Fibroblast of lung (primary cell): ENCODE data around the gene PEX6. TPM values are rescaled to one million over a fixed set of nuclear protein-coding genes. Genes with fewer than 3 reads are reported as not detected.

Experiments used
- DNase-seq, 2 donors: peaks; one replicate each; pipeline versions ENCODE4 v3.0.0 to v3.0.0-alpha.2; 2010; ENCODE audit warnings: low read depth in 2 of 2
- H2AFZ ChIP-seq: 2 replicates; pipeline ENCODE4 v1.5.1; 2012; ENCODE audit warnings: low read length, control low read depth, inconsistent platforms
- H3K27ac ChIP-seq: 2 replicates; pipeline ENCODE4 v1.5.1; 2011; ENCODE audit warnings: low read length, control low read depth; ENCODE audit not compliant: insufficient read depth
- H3K27me3 ChIP-seq: 2 replicates; pipeline ENCODE4 v1.5.1; 2011; ENCODE audit warnings: mild to moderate bottlenecking, low read length; ENCODE audit not compliant: control insufficient read depth, insufficient read depth
- H3K36me3 ChIP-seq: 2 replicates; pipeline ENCODE4 v1.5.1; 2011; ENCODE audit warnings: low read length; ENCODE audit not compliant: control insufficient read depth, insufficient read depth
- H3K4me1 ChIP-seq: 2 replicates; pipeline ENCODE4 v1.5.1; 2011; ENCODE audit warnings: low read length; ENCODE audit not compliant: control insufficient read depth, insufficient read depth; ENCODE audit errors: extremely low read depth
- H3K4me2 ChIP-seq: 2 replicates; pipeline ENCODE4 v1.5.1; 2011; ENCODE audit warnings: low read length, control low read depth; ENCODE audit not compliant: insufficient read depth; ENCODE audit errors: extremely low read depth
- H3K4me3 ChIP-seq, 4 experiments: fragments of 200-600 bp in 1 of 4; sonication (generic) in 1 of 4; replicated peaks in 1 of 4; 2 replicates each; pipeline ENCODE4 v1.5.1; 2011 to 2016; ENCODE audit warnings: low read length in 4 of 4, low read depth in 3 of 4, mild to moderate bottlenecking in 3 of 4, control low read depth in 2 of 4, inconsistent platforms in 1 of 4, mixed read lengths in 1 of 4; ENCODE audit not compliant: insufficient read depth in 1 of 4; ENCODE audit errors: control extremely low read depth in 1 of 4
- H3K79me2 ChIP-seq: 2 replicates; pipeline ENCODE4 v1.5.1; 2012; ENCODE audit warnings: mild to moderate bottlenecking, low read length, inconsistent platforms; ENCODE audit not compliant: control insufficient read depth, insufficient read depth
- H3K9ac ChIP-seq: 2 replicates; pipeline ENCODE4 v1.5.1; 2011; ENCODE audit warnings: mild to moderate bottlenecking, low read length, control low read depth; ENCODE audit not compliant: insufficient read depth
- H3K9me3 ChIP-seq: 2 replicates; pipeline ENCODE4 v1.5.1; 2012; ENCODE audit warnings: low read depth, low read length; ENCODE audit not compliant: control insufficient read depth, insufficient read depth
- H4K20me1 ChIP-seq: 2 replicates; pipeline ENCODE4 v1.5.1; 2011; ENCODE audit warnings: low read length; ENCODE audit not compliant: control insufficient read depth, insufficient read depth; ENCODE audit errors: extremely low read depth
- CTCF ChIP-seq, 2 donors: IDR thresholded peaks in 1 of 2; conservative IDR thresholded peaks in 1 of 2; 1 replicate in 1 of 2; 2 replicates in 1 of 2; pipeline ENCODE4 v1.5.1; 2011 to 2012; ENCODE audit warnings: low read length in 2 of 2, control low read depth in 1 of 2, inconsistent platforms in 1 of 2, low read depth in 1 of 2, mild to moderate bottlenecking in 1 of 2
- EZH2 ChIP-seq: IDR thresholded peaks from 2 replicates; pipeline ENCODE4 v1.5.1; 2012; ENCODE audit warnings: low read length, control low read depth, mild to moderate bottlenecking; ENCODE audit errors: missing control alignments
- polyA plus RNA-seq, 2 donors: library from polyadenylated mRNA; depleted of rRNA in 1 of 2; stranded (reverse) in 1 of 2; unstranded in 1 of 2; fragments of >200 nt; gene quantifications; 2 replicates each; pipeline ENCODE4 v1.2.1, GENCODE V29; 2011 to 2012; ENCODE audit warnings: missing spikeins in 1 of 2
- total RNA-seq: library from RNA; depleted of rRNA; stranded (reverse); fragments of >200 nt; gene quantifications from 2 replicates; pipeline ENCODE4 v1.2.1, GENCODE V29; 2014

PEX6 gene
- total and polyA plus RNA-seq, 2 donors (not counting 1 experiment from before 2014, with no cell fraction given) = 5.3 to 49.2 TPM

GRCh38 chr6:42935322-42935721 lies 43.7 kb downstream of the PEX6 start:
- Histone ChIP-seq H2AFZ (no peak overlapping the region), H3K27me3 (no peaks in the 10 kb centered on the region), H3K4me3 (no peak overlapping the region), H4K20me1 (no peaks in the 10 kb centered on the region), H3K9me3 (no peaks in the 10 kb centered on the region), H3K27ac (no peak overlapping the region), H3K9ac (no peak overlapping the region), H3K4me2 (no peak overlapping the region), H3K79me2 (peaks cover 21% of the 10 kb centered on the region), H3K36me3 (peaks cover 16% of the 10 kb centered on the region), H3K4me1 (peaks cover 3% of the 10 kb centered on the region)
- no peak for DNase-seq
- TF ChIP-seq EZH2 (no peak), CTCF (conservative IDR thresholded peaks at IDR 0.05 in 1 of 2, IDR thresholded peaks at IDR 0.05 in 1 of 2; ENCODE audit: low read depth in 1 of 2, low read length in 2 of 2) (no peak)

- Histone ChIP-seq H4K20me1 (no peaks in the 10 kb centered on the region), H3K27ac (no peak overlapping the region), H3K27me3 (no peaks in the 10 kb centered on the region), H3K4me2 (no peak overlapping the region), H3K9ac (no peak overlapping the region), H3K4me3 (no peak overlapping the region), H3K36me3 (peaks cover 14% of the 10 kb centered on the region), H3K9me3 (no peaks in the 10 kb centered on the region), H3K4me1 (peaks cover 3% of the 10 kb centered on the region), H2AFZ (no peak overlapping the region), H3K79me2 (peaks cover 21% of the 10 kb centered on the region)
- DNase-seq = no peak
- no peak for TF ChIP-seq EZH2
- no peak for TF ChIP-seq CTCF (conservative IDR thresholded peaks at IDR 0.05 in 1 of 2, IDR thresholded peaks at IDR 0.05 in 1 of 2; ENCODE audit: low read depth in 1 of 2, low read length in 2 of 2)
Measured at GRCh38 chr6:42933205-42933604, 45.8 kb downstream of the PEX6 start.

- Histone ChIP-seq H3K4me2 (no peak overlapping the region), H2AFZ (no peak overlapping the region), H3K9me3 (no peaks in the 10 kb centered on the region), H3K79me2 (peaks cover 21% of the 10 kb centered on the region), H3K9ac (no peak overlapping the region), H3K27ac (no peak overlapping the region), H3K4me1 (peaks cover 3% of the 10 kb centered on the region), H4K20me1 (no peaks in the 10 kb centered on the region), H3K36me3 (peaks cover 11% of the 10 kb centered on the region), H3K27me3 (no peaks in the 10 kb centered on the region), H3K4me3 (no peak overlapping the region)
- DNase-seq = no peak
- TF ChIP-seq CTCF (conservative IDR thresholded peaks at IDR 0.05 in 1 of 2, IDR thresholded peaks at IDR 0.05 in 1 of 2; ENCODE audit: low read depth in 1 of 2, low read length in 2 of 2) (no peak), EZH2 (no peak)
Measured at GRCh38 chr6:42932412-42932811, 46.6 kb downstream of the PEX6 start.
